ENCODE measurements around the gene FGD5. TPM values are rescaled to one million over a fixed set of nuclear protein-coding genes. Genes with fewer than 3 reads are reported as not detected.
A peak's percentile ranks its signal among the peaks of the same experiment; 100 is the strongest.

FGD5 gene
- total RNA-seq, 1 donor from 2014 or later, result not detected

DNA sequence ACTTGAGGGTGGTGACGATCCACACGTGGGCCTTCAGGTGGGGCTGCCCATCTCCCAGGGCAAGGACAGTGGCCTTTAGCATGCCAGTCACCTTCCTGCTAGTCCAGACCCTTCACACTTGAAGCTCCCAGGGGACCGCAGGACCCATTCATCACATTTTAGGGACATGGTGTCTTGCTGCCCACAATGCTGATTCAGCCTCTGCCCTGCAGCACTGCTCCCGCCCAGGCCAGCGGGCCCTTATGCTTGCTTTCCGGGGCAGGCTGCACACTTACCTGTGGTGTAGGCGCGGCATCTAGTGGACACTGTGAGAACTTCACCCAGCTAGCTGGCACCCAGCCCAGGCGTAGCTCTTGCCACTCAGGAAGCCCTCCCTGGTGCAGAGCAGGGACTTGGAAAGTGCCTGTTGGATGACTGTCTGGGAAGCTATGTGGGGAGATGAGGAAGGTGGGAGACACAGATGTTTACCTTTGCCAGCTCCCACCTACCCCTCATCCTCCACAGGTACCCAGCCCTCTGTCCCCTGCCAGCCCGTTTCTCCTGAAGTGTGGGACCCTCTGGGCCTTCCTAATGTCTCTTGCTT is 102.4 kb downstream of the FGD5 start:
- FAIRE-seq (no peak), DNase-seq (ENCODE audit: low read depth) (peak; percentile 70)
- H3K27me3 ChIP-seq (ENCODE audit: control insufficient read depth, insufficient read depth, low read length), result no peaks in the 10 kb centered on the region
- TF ChIP-seq, protein P1, sequence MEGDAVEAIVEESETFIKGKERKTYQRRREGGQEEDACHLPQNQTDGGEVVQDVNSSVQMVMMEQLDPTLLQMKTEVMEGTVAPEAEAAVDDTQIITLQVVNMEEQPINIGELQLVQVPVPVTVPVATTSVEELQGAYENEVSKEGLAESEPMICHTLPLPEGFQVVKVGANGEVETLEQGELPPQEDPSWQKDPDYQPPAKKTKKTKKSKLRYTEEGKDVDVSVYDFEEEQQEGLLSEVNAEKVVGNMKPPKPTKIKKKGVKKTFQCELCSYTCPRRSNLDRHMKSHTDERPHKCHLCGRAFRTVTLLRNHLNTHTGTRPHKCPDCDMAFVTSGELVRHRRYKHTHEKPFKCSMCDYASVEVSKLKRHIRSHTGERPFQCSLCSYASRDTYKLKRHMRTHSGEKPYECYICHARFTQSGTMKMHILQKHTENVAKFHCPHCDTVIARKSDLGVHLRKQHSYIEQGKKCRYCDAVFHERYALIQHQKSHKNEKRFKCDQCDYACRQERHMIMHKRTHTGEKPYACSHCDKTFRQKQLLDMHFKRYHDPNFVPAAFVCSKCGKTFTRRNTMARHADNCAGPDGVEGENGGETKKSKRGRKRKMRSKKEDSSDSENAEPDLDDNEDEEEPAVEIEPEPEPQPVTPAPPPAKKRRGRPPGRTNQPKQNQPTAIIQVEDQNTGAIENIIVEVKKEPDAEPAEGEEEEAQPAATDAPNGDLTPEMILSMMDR (IDR thresholded peaks at IDR 0.05; ENCODE audit: insufficient read depth, low read length, severe bottlenecking), result peak; percentile 98
- no peak overlapping the region for H3K4me3 ChIP-seq (ENCODE audit: low read depth, low read length)
- H3K36me3 ChIP-seq (ENCODE audit: control insufficient read depth, insufficient read depth, low read length), result no peaks in the 10 kb centered on the region

- no peak overlapping the region for H3K4me3 ChIP-seq (ENCODE audit: low read depth, low read length)
- TF ChIP-seq, protein P1 (IDR thresholded peaks at IDR 0.05; ENCODE audit: insufficient read depth, low read length, severe bottlenecking), result no peak
- H3K36me3 ChIP-seq (ENCODE audit: control insufficient read depth, insufficient read depth, low read length), result no peaks in the 10 kb centered on the region
- H3K27me3 ChIP-seq (ENCODE audit: control insufficient read depth, insufficient read depth, low read length), result no peaks in the 10 kb centered on the region
- DNase-seq (ENCODE audit: low read depth) (peak; percentile 7), FAIRE-seq (no peak)
These were observed 103.3 kb downstream of the FGD5 start for GRCh38 chr3:14921811-14922705.

- Histone ChIP-seq H3K4me3 (ENCODE audit: low read depth, low read length) (no peak overlapping the region), H3K36me3 (ENCODE audit: control insufficient read depth, insufficient read depth, low read length) (no peaks in the 10 kb centered on the region), H3K27me3 (ENCODE audit: control insufficient read depth, insufficient read depth, low read length) (no peaks in the 10 kb centered on the region)
- TF ChIP-seq, protein P1 (IDR thresholded peaks at IDR 0.05; ENCODE audit: insufficient read depth, low read length, severe bottlenecking), result no peak
- DNase-seq (ENCODE audit: low read depth), result no peak
- FAIRE-seq, result no peak
These were observed 104.1 kb downstream of the FGD5 start for GRCh38 chr3:14922863-14923262.

- FAIRE-seq, result no peak
These were observed 104.7 kb downstream of the FGD5 start for GRCh38 chr3:14923476-14923875.

DNA sequence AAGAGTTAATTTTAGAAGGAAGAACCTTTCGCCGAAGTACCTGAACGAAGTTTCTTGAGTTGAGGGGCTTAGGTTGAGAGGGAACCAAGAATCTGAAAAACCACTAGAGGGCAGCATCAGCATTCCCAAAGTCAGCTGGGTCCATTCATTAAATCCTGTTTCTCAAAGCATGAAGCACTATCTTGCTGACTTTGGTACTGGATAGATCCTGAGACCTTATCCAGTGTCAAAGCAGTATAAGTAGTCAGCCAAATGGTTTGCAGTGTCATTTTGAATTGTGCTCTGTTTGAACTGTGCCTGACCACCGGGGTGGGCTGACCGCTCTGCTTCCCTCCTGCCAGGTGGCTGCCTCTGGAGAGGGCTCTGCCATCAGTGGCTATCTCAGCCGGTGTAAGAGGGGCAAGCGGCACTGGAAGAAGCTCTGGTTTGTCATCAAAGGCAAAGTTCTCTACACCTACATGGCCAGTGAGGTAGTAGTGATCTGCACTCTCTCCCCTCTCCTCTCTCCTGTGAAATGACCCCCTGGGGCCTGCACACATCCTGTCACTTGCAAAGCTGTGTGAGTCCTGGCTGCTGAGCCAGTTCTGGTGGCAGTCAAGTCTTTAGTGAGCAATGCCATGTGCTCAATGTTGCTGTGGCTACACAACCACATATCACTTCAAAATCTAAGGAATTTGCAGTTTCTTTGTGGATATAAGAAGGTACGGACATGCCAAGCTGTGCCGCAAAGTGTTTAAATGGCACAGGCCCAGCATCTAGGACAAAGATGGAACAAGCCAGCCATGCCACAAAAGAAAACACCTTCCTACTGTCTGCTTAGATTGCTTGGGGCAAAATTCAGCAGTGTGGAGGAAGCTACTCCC is 107.2 kb downstream of the FGD5 start:
- Histone ChIP-seq H3K4me3 (ENCODE audit: low read depth, low read length) (no peak overlapping the region), H3K27me3 (ENCODE audit: control insufficient read depth, insufficient read depth, low read length) (no peaks in the 10 kb centered on the region), H3K36me3 (ENCODE audit: control insufficient read depth, insufficient read depth, low read length) (no peaks in the 10 kb centered on the region)
- DNase-seq (ENCODE audit: low read depth) (peak; percentile 67), FAIRE-seq (no peak)
- TF ChIP-seq, protein P1 (IDR thresholded peaks at IDR 0.05; ENCODE audit: insufficient read depth, low read length, severe bottlenecking), result peak; percentile 86

More at GRCh38 chr3:14923476-14923875, 104.7 kb downstream of the FGD5 start:
- Histone ChIP-seq H3K4me3 (ENCODE audit: low read depth, low read length) (no peak overlapping the region), H3K36me3 (ENCODE audit: control insufficient read depth, insufficient read depth, low read length) (no peaks in the 10 kb centered on the region), H3K27me3 (ENCODE audit: control insufficient read depth, insufficient read depth, low read length) (no peaks in the 10 kb centered on the region)
- TF ChIP-seq, protein P1 (IDR thresholded peaks at IDR 0.05; ENCODE audit: insufficient read depth, low read length, severe bottlenecking), result no peak
- DNase-seq (ENCODE audit: low read depth), result no peak
